ENCODE data around the gene GAB2.

GRCh38 chr11:78385205-78385604 lies 32.4 kb downstream of the GAB2 start:
- TF ChIP-seq CTCF (conservative IDR thresholded peaks at IDR 0.05; ENCODE audit: low read length) (no peak), EZH2phosphoT487 (IDR thresholded peaks at IDR 0.05; ENCODE audit: borderline replicate concordance, low read depth, low read length) (no peak)
